GM21447 (cell line): ENCODE data around the gene EIF3D.
"Not testable (repeated sequence)": the region's sequence is repeated elsewhere in the genome, so short reads cannot be mapped to it uniquely, and the experiment has no call there.

Experiments
- ATAC-seq: cut with Tn5 transposase; IDR thresholded peaks from one replicate; pipeline ENCODE4 v1.9.1; 2021; ENCODE audit not compliant: unreplicated experiment

EIF3D gene

DNA sequence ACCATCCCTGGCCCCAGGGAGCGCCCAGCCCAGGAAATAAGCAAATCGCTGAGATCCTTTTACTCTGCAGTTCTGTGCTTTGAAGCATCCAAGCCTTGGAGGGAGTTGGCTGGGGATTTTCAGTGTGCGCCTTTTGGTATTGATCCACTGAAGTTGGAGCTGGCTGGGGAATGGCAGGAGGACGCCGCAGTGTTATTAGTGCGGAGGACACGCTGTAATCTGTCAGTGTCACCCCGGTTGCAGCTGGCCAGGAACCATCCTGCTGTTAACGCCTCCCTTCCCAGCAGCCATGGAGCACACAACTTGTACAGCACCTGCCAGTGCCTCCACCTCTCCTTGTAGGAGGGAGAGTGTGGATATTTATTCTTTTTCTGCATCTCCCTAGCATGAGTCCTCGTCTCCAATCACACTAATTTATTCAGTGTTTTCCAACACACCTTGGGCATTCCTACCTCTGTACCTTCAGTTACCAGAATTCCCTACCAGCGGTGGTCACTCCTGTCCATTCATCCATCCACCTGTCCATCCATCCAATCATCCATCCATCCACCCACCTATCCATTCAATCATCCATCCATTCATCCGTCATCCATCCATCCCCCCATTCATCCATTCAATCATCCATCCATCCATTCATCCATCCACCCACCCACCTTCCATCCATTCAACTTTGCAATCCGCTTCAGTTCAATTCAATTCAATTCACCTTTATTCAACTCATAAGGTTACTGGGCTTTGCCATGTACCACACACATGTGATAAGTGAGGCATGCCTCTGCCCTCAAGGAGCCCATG, 21.9 kb upstream of the EIF3D start:
- ATAC-seq = no peak

DNA sequence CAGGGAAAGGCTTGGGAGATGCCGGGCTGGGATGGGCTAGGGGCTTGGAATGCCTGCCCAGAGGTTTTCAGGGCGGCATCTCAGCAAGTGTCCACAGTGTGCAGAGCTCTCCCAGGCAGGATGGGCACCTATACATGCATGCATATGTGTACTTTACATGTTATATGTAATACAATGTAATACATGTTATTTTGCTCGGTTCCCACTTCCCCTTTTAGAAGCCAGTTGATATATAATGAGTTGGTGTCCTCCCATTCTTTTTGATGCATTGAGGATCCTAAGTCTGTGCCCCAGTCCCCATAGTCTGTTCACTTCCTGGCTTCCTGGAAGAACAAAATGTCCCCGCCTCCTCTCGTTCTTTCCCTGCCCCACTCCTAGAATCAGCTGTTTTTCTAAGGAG, 20.1 kb upstream of the EIF3D start:
- no peak for ATAC-seq

DNA sequence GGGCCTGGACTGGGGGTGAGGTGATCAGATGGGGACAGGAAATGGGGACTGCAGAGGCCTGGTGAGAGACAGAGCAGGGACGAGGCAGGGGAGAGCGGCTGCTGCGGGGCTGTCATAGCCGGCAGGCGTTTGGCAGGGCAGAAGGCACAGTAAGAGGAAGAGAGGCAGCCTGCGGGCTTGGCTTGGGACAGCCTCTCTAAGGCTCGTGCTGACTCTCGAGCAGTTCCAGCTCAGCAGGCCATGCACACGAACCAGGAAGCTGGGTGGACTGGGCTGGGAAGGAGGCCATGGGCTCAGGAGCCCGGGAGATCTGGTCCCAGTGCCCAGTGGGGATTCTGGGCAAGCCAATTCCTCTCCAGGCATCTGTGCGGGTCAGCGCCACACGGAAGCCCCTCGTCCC, 19.6 kb upstream of the EIF3D start:
- no peak for ATAC-seq

DNA sequence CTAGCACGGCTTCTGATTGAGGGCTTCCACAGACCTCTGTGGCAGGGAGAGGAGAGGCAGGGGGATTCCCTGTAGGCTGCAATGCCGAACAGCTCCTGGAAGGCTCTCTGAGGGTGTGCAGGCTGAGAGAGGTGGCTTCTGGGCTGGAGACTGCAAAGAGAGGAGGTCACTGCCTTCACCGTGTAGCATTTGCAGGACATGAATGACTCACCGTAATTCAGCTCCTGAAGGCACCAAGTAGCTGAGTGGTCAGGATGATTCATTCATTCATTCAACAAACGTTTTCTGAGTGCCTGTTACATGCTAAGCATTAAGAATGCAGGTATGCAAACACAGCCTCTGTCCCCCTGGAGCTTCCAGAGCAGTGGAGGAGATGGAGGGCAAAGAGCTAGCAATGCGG, 18.0 kb upstream of the EIF3D start:
- ATAC-seq = no peak

DNA sequence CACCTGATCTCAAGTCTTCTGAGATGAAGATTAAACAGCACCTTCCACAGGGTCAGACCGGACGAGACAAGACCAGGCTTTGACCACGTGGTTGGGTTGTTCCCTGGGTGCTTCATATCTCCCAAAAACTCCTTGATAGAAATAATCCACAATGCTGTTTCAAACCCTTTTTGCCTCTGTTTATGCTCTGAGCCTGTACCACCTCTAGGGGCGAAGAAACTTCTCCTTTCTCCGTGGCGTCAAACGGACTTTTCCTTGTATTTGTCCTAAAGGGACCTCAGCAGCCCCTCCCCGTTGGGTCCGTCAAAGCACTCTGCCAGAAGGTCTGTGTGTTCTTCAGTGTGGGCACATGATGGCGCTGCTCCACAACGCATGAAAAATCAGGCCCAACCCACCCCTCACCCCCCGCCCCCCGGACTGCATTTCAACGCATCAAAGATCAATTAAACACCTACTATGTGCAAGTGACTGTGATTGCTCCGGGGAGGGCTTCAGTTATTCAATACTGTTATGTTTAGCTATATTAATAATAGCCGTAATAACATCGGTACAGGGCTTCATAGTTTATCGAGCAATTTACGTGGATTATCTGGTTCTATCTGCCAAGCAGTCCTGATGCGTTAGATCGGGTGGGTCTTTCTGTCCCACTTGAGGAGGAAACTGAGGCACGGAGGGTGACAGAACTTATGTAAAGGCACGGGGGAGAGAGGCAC, 17.3 kb upstream of the EIF3D start:
- no peak for ATAC-seq

DNA sequence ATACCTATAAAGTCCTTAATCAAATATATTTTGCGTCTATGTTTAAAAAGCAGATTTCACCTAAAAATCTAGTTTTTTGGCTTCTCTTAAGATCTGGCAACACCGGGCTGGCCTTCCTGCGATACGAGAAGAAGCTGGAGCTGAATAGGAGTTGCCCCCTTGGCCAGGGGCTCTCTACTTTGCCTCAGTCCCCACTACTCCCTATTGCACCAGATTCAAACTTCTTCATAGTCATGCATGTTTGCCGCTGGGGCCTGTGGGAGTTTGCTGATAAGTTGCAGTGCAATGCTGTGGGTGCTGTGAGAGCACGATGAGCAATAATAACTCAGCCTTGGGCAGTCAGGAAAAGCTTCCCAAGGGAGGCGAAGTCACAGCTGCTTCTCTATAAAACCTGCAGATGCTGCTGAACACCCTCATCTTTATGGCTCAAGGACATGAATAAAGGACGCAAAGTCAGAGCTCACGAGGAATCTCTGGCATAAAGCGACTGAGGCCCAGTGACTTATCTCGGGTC, 15.2 kb upstream of the EIF3D start:
- no peak for ATAC-seq

DNA sequence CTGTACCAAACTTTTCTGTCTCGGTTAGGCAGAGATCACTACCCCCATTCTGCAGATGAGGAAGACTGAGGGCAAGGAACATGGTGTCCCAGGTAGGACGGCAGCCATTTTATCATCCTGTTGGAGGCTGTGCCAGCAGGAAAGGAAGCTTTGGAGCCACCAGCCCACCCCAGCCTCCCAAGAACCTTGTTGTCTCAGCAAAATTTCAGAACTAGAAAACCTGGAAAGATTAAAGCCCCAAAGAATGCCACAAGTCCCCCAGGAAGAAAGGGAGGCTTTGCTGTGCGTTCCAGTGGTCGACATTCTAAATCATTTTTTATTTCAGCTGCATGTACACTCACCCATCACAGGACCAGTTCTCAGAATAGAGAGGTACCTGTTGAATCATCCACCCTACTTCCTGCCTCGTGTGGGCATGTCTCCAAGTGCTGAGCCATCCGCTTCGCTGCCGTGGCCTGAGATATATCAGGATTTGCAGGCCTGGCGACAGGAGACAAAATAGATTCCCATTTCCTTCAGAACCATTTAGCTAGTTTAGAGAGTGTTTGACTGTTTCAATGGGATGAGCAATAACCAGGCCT, 13.0 kb upstream of the EIF3D start:
- ATAC-seq = no peak

DNA sequence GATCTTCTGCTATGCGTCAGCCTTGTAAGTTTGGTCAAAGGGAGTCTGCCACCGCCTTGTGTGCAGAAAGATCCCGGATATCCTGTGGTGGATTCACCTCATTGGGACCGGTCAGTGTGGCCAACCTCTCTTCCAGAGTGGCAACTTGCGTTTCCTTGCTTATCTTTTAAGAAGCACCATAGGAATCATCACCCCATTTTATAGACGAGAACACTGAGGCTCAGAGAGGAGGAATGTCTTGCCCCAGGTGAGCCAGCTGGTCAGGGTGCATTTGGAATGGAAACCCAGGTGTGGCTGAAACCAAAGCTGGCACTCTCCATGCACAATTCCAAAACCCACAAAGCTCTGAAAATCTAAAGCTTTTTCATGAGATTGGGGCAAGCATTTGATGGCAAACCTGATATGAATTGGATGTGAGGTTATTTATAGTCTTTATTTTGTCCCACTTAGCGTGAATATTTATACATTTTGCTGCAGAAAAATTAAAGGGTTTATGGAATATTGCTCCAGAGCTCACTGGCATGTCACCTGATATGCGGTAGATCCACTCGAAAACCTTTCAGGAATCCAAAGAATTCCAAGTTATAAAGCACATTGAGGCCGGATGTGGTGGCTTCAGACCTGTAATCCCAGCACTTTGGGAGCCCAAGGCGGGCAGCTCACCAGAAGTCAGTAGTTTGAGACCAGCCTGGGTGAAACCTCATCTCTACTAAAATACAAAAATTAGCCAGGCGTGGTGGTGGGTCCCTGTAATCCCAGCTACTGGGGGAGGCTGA, 12.1 kb upstream of the EIF3D start:
- no peak for ATAC-seq

DNA sequence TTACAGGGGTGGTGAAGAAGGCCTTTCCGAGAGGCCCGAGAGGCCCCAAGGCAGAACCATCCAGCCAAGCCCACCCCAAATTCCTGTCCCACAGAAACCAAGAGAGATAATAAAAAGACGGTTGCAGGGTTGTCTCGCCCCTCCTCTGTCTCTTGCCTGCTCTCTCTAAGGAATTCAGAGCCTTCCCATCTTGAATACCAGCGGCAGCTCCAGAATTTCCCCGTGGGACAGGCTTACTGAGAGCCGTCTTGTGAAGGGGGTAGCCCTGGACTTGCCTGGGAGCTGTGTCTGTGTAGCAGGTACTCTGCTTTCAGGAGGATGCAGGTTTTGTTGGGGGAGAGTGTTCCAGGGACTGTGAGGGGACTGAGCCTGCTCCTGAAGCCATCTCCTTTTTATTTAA, 9.6 kb upstream of the EIF3D start:
- no peak for ATAC-seq

DNA sequence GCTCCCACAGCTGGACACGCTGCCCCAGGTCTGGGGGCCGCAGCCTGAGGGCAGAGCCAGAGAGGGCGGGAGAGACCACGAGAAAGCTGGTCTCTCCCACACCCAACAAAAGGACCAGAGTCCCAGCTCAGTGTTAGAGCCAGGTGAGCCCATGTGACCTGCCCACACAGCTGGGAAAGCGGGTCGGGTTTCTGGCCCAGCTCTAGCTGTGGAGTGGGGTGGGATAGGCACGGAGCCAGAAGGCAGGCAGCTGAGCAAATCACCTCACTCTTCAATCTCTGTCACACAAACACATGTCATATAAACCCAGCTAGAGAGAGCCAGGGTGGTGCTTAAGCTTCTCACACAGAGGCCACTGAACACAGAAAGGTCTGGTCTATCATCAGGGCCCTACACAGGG, 7.8 kb upstream of the EIF3D start:
- no peak for ATAC-seq

DNA sequence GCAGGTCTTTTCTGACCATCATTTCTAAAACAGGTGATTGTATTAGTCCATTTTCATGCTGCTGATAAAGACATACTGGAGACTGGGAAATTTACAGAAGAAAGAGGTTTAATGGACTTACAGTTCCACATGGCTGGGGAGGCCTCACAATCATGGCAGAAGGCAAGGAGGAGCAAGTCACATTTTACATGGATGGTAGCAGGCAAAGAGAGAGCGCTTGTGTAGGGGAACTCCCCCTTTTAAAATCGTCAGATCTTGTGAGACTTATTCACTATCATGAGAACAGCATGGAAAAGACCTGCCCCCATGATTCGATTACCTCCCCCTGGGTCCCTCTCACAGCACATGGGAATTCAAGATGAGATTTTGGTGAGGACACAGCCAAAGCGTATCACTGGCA, 4.4 kb upstream of the EIF3D start:
- not testable (repeated sequence) for ATAC-seq

DNA sequence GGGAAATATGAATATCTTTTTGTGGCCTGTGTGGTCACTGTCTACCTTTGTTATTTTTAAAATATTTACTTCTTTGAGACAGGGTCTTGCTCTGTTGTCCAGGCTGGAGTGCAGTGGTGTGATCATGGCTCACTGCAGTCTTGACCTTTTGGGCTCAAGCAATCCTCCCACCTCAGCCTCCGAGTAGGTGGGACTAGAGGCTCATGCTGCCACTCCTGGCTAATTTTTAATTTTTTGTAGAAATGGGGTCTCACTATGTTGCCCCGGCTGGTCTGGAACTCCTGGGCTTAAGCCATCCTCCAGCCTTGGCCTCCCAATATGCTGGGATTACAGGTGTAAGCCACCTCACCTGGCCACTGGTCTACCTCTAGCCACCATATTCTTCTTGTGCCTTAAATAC, 3.5 kb upstream of the EIF3D start:
- ATAC-seq = no peak

DNA sequence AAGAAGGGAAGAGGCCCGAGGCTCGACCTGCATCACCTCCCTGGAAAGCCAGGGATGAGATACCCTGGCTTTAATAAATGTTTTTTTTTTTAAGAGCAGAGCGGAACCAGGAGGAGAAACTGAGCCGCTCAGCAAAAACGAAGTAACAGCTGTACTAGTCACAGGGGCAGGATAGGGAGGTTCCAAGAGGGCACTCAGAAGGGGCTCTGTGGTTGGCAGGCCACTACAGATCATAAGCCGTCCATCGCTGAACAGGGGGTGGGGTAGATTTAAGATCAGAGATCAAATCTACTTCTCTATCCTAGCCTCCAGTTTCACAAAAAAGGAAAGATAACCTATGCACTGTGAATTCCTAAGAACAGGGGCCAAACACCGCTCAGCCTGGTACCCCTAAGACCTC, 625 bp downstream of the EIF3D start:
- ATAC-seq = no peak

DNA sequence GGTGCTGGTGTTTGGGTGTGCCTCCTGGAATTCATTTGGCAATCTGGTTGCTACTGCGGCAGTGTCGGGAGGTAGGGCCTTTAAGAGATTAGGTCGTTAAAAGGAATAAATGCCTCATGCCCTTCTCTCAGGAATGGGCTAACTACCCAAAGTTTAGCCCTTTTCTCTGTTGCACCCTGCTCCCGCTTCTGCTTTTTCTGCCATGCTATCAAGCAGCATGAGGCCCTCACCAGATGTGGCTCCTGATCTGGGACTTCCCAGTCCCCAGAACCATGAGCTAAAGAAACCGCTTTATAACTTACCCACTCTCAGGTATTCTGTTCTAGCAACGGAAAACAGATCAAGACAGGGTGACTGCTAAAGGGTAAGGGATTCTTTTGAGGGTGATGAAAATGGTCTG, 6.3 kb downstream of the EIF3D start:
- no peak for ATAC-seq

DNA sequence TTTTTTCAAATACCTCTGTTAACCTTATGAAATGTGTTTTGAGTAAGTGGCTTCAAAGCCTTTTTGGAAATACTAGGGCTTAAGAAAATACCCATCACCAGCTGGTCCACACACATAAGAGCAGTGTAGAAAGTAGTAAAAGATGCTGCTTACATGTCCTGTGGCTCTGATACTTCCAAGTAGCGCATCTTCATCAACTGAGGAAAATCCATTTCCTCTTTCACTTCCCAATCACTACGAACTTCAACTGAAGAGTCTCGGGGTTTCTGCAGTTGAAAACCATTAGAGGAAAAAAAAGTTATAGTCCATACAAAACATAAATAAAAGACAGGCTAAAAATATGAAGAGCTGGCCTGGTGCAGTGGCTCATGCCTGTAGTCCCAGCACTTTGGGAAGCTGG, 8.5 kb downstream of the EIF3D start:
- ATAC-seq = no peak

DNA sequence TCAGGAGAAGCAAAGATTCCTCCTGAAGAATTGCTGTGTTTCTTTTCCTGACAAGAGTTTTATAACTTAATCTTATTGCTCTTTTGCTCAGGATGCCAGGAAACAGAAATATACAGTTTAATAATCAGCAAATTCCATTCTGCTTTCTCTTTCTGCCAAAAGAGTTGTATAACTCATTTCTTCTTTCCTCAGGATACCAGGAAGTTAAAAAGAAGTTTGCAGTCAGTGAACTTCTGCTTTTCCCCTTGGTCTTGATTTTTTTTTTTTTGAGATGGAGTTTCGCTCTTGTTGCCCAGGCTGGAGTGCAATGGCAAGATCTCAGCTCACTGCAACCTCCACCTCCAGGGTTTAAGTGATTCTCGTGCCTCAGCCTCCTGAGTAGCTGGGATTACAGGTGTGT, 9.1 kb downstream of the EIF3D start:
- not testable (repeated sequence) for ATAC-seq

DNA sequence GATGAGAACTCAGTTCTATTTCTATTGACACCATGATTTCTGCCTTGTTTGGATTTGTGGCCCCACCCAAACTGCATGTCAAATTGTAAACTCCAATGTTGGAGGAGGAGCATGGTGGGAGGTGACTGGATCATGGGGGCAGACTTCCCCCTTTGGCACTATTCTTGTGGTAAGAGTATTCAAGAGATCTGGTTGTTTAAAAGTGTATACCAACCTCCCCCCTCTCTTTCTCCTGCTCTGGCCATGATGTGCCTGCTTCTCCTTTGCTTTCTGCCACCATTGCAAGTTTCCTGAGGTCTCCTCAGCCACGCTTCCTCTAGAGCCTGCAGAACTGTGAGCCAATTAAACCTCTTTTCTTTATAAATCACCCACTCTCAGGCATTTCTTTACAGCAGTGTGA, 14.2 kb downstream of the EIF3D start:
- no peak for ATAC-seq

DNA sequence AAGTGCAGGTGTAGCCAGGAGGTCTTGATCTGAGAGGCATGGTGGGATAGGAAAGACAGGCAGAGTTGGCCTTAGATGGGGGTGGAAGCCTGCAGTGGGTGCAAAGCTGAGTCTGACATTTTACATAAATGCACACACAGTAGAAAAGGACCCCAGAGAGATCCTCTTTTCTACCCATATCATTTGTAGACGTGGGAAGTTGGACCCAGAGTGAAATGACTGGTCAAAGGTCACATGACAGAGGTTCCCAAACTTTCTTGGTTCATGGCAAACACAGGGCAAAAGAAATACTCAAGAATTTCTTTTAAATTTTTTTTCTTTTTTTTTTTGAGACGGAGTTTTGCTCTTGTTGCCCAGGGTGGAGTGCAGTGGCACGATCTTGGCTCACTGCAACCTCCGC, 16.0 kb downstream of the EIF3D start:
- no peak for ATAC-seq

DNA sequence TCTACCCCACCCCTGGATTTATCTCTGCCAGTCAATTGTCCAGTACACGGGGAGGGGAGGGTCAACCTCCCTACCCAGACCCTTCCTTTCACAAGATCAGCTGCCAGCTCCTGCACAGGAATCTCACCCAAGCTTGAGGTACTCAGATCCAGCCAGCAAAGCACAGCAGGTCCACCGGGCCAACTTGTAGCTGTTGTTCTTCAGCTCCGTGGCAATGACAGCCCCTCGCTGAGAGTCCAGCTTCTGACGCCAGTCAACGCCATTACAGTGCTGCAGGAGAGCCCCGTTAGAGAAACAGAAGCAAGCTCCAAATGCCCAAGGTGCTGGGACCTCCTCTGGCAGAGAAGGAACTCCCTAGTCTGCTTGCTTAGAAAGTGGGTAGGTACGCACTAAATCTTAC, 16.6 kb downstream of the EIF3D start:
- ATAC-seq = no peak

DNA sequence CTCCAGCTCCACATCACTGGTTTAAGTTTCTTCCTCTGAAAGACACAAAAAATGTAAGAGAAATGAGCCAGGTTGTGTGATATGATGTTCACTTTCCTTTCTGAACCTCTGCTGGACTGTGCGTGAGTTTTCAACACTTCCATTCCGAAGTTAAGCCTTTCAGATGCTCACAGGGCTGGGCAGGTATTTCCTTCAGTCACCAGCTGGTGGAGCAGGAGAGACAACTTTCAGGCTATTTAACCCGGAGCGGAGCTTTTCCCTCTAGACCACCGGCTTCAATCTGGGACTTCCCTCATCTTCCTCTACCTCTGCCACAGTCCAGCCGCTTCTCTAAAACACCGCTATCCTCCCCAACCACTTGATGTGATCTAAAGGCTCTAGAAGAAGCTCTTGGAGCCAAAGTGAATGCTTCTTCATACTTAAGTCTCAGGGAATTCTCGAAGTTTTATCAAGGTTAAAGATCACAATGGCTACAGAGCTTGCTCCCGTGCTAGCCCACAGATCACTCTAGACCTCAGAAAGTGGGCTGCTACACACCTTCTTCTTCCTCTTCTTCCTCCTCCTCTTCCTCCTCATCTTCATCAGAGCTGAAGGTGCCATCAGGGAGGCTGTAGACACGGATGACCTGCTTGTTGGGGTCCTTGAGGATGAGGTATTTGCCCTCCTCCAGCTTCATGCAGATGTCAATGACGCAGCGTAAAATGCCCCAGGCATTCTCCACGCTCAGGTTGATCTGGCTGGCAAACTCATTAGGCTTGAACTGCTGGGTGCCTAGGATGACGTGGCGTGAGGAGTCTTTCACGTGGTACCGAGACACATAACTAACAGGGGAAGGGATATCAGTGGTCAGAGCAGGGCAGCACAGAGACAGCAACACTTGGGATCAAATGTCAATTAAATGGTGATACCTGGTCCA, 17.7 kb downstream of the EIF3D start:
- no peak for ATAC-seq
